Measurements from ENCODE around the gene ARHGAP26. TPM values are rescaled to one million over a fixed set of nuclear protein-coding genes. Genes with fewer than 3 reads are reported as not detected.

The ARHGAP26 gene
- total RNA-seq, 1 experiment from 2014 or later = 79.8 TPM

DNA sequence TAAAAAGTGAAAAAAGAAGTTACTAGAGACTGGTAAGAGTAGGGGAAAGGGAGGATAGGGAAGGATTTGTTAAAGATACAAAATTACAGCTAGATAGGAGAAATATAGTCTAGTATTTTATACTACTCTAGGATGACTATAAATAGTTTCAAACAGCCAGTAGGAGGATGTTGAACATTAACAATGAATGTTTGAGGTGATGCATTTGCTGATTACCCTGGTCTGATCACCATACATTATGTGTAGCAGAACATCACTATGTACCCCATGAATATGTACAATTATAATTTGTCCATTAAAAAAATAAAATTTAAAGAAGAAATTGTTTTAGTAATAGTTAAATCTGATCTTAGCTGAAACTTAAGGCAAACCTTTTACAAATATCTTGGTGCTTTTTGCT lies 302.6 kb downstream of the ARHGAP26 start:
- Histone ChIP-seq H3K4me1 (no peaks in the 10 kb centered on the region), H3K4me3 (ENCODE audit: low read depth, low read length) (no peak overlapping the region), H3K27me3 (replicated peaks; ENCODE audit: control insufficient read depth, insufficient read depth, low read length) (no peaks in the 10 kb centered on the region), H3K9me3 (no peaks in the 10 kb centered on the region), H3K36me3 (ENCODE audit: control insufficient read depth, insufficient read depth, low read length) (no peaks in the 10 kb centered on the region)
- Mint-ChIP-seq H3K9me3 (ENCODE audit: unreplicated experiment) (no peaks in the 10 kb centered on the region), H3K36me3 (ENCODE audit: insufficient read depth, unreplicated experiment) (peaks cover 44% of the 10 kb centered on the region), H3K4me1 (ENCODE audit: low read depth, unreplicated experiment) (peaks cover 1% of the 10 kb centered on the region), H3K27me3 (ENCODE audit: insufficient read depth, unreplicated experiment) (no peaks in the 10 kb centered on the region), H3K27ac (ENCODE audit: unreplicated experiment) (no peak overlapping the region), H3K4me3 (ENCODE audit: unreplicated experiment) (no peak overlapping the region)
- ChIA-PET CTCF (no interaction called here), POLR2A (no interaction called here)
- intact Hi-C loops (cut with micrococcal nuclease; ENCODE audit: unreplicated experiment) = no loop called here
- TF ChIP-seq, protein P1, sequence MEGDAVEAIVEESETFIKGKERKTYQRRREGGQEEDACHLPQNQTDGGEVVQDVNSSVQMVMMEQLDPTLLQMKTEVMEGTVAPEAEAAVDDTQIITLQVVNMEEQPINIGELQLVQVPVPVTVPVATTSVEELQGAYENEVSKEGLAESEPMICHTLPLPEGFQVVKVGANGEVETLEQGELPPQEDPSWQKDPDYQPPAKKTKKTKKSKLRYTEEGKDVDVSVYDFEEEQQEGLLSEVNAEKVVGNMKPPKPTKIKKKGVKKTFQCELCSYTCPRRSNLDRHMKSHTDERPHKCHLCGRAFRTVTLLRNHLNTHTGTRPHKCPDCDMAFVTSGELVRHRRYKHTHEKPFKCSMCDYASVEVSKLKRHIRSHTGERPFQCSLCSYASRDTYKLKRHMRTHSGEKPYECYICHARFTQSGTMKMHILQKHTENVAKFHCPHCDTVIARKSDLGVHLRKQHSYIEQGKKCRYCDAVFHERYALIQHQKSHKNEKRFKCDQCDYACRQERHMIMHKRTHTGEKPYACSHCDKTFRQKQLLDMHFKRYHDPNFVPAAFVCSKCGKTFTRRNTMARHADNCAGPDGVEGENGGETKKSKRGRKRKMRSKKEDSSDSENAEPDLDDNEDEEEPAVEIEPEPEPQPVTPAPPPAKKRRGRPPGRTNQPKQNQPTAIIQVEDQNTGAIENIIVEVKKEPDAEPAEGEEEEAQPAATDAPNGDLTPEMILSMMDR (IDR thresholded peaks at IDR 0.05; ENCODE audit: insufficient read depth in 1 of 2, low read depth in 1 of 2, low read length in 1 of 2, severe bottlenecking in 1 of 2, unreplicated experiment in 1 of 2) = no peak
- DNase-seq = no peak
- no TSS peak for BruUV-seq (replicated peaks)

DNA sequence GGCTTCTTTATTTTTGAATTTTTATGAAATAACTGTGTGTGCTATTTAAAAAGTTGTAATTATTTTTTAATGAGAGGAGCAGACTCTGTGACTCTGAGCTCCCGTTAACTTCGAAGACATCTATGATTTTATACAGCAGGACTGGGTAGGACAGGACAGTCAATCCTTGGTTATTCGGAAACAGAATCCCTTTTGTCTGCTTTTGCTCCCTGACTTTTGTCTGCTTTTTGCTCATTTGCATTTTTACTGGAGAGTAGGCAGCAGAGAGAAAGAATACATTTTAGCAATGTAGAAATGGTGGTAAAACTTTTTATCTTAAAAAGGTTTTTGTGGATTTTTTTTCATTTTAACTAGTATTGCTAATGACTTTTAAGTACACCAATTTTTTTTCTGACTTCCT lies 303.6 kb downstream of the ARHGAP26 start:
- TF ChIP-seq, protein P1 (IDR thresholded peaks at IDR 0.05; ENCODE audit: insufficient read depth in 1 of 2, low read depth in 1 of 2, low read length in 1 of 2, severe bottlenecking in 1 of 2, unreplicated experiment in 1 of 2) = no peak
- no TSS peak for BruUV-seq (replicated peaks)
- DNase-seq = no peak
- H3K4me1 Mint-ChIP-seq (ENCODE audit: low read depth, unreplicated experiment) = peaks cover 9% of the 10 kb centered on the region
- intact Hi-C loops (cut with micrococcal nuclease; ENCODE audit: unreplicated experiment) = no loop called here
- no peaks in the 10 kb centered on the region for H3K27me3 Mint-ChIP-seq (ENCODE audit: insufficient read depth, unreplicated experiment)
- peaks cover 48% of the 10 kb centered on the region for H3K36me3 Mint-ChIP-seq (ENCODE audit: insufficient read depth, unreplicated experiment)
- Histone ChIP-seq H3K4me1 (no peaks in the 10 kb centered on the region), H3K27me3 (replicated peaks; ENCODE audit: control insufficient read depth, insufficient read depth, low read length) (no peaks in the 10 kb centered on the region), H3K4me3 (ENCODE audit: low read depth, low read length) (no peak overlapping the region), H3K36me3 (ENCODE audit: control insufficient read depth, insufficient read depth, low read length) (no peaks in the 10 kb centered on the region), H3K9me3 (no peaks in the 10 kb centered on the region)
- ChIA-PET CTCF (no interaction called here), POLR2A (no interaction called here)
- H3K4me3 Mint-ChIP-seq (ENCODE audit: unreplicated experiment) = no peak overlapping the region
- no peaks in the 10 kb centered on the region for H3K9me3 Mint-ChIP-seq (ENCODE audit: unreplicated experiment)
- no peak overlapping the region for H3K27ac Mint-ChIP-seq (ENCODE audit: unreplicated experiment)

DNA sequence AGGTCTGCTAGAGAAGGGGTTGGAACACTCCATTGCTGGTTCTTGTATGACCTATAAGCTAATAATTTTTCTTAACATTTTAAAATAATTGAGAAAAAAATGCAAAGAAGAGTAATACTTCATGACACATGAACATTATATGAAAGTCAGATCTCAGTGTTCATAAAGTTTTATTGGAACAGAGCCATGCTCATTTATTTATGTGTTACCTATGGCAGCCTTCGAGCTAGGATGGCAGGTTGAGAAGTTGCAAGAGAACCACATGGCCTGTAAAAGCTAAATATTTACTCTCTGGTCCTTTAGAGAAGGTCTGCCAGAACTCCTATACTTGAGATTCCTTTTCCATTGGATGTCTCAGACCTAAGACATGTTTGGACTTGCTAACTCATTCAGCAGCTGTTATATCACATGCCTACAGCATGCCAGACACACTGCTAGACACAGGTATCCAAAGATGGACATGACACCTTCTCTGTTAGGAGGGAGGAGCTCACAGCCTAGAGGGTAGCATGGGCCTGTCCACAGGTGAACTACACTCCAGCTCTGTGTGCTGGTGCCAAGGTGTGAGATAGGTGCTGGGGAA lies 304.3 kb downstream of the ARHGAP26 start:
- Histone ChIP-seq H3K36me3 (ENCODE audit: control insufficient read depth, insufficient read depth, low read length) (no peaks in the 10 kb centered on the region), H3K4me3 (ENCODE audit: low read depth, low read length) (no peak overlapping the region), H3K27me3 (replicated peaks; ENCODE audit: control insufficient read depth, insufficient read depth, low read length) (no peaks in the 10 kb centered on the region), H3K4me1 (no peaks in the 10 kb centered on the region), H3K9me3 (no peaks in the 10 kb centered on the region)
- DNase-seq = no peak
- BruUV-seq (replicated peaks) = no TSS peak
- CTCF ChIA-PET = no interaction called here
- Mint-ChIP-seq H3K36me3 (ENCODE audit: insufficient read depth, unreplicated experiment) (peaks cover 48% of the 10 kb centered on the region), H3K4me3 (ENCODE audit: unreplicated experiment) (no peak overlapping the region), H3K4me1 (ENCODE audit: low read depth, unreplicated experiment) (peaks cover 9% of the 10 kb centered on the region), H3K27me3 (ENCODE audit: insufficient read depth, unreplicated experiment) (no peaks in the 10 kb centered on the region), H3K9me3 (ENCODE audit: unreplicated experiment) (no peaks in the 10 kb centered on the region), H3K27ac (ENCODE audit: unreplicated experiment) (no peak overlapping the region)
- POLR2A ChIA-PET = no interaction called here
- intact Hi-C loops (cut with micrococcal nuclease; ENCODE audit: unreplicated experiment) = no loop called here
- TF ChIP-seq, protein P1 (IDR thresholded peaks at IDR 0.05; ENCODE audit: insufficient read depth in 1 of 2, low read depth in 1 of 2, low read length in 1 of 2, severe bottlenecking in 1 of 2, unreplicated experiment in 1 of 2) = no peak
